SK-MEL-5 (cell line): ENCODE data around the gene SMARCB1. TPM values are rescaled to one million over a fixed set of nuclear protein-coding genes. Genes with fewer than 3 reads are reported as not detected.
"Not testable (repeated sequence)": the region's sequence is repeated elsewhere in the genome, so short reads cannot be mapped to it uniquely, and the experiment has no call there.

Experiments used
- DNase-seq: peaks from one replicate; pipeline ENCODE4 v3.0.0-alpha.2; 2016; ENCODE audit warnings: low read depth, low spot score
- in situ Hi-C: cut with HindIII; loops from 2 replicates; pipeline ENCODE4 v1.10.0; 2016; ENCODE audit warnings: low sequenced_read_pairs, high pct_unique_total_duplicates, low pct_unique_long_range_greater_than_20kb
- total RNA-seq: library from RNA; depleted of rRNA; stranded (reverse); fragments of >200 nt; shearing (Covaris generic); gene quantifications from 2 replicates; pipeline ENCODE4 v1.2.3, GENCODE V29; 2014

The SMARCB1 gene
- total RNA-seq, 1 experiment from 2014 or later = 71.1 TPM

- DNase-seq = no peak
- in situ Hi-C loops = no loop called here
These were observed 60.6 kb downstream of the SMARCB1 start for GRCh38 chr22:23847310-23847920.

GRCh38 chr22:23847991-23848864 lies 61.5 kb downstream of the SMARCB1 start:
- in situ Hi-C loops = no loop called here
- DNase-seq = no peak

DNA sequence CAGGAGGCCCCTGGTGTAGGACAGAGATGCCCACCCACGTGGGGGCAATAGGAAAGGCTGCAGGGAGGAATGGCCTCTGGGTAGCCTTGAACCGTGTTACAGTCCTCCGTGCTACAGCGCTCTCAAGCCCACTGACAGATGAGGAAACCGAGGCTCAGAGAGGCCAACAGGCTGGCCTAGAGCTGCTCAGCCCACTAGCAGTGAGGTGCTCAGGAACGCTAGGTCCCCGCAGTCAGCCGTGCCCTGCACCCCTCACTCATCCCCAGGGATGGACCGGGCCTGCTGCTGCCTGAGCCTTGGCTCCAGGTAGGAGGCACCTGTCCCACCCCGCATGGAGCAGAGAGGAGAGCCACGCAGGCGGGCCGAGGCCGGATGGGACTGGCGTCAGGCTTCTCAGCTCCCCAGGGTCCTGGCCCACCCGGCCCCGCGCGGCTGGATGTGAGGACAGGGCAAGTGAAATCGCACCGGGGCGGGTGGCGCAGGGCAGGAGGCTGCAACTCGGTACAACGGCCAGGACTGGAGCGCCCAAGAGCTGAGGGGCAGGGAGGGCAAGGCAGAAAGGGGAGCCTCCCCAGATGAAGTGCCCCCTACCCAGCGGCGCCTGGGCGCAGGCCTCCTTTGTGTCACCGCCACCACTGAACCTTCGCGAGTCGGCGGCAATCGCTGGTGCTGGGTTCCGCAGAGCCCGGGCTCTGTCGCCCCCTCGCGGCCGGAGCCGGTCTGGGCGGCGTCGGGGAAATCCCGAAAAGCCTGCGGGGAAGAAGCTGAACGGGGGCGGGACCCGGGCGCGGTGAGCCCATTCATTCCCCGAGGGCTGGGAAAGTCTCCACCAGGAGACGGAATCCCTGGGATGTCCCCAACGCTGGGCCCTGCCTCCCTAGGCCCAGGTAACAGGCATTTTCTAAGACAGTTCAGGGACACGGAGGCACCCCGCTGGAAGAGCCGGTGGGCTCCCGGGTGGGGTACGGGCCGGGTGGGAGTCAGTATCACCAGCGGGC lies 62.5 kb downstream of the SMARCB1 start:
- in situ Hi-C loops = no loop called here
- DNase-seq = peak; percentile 78

DNA sequence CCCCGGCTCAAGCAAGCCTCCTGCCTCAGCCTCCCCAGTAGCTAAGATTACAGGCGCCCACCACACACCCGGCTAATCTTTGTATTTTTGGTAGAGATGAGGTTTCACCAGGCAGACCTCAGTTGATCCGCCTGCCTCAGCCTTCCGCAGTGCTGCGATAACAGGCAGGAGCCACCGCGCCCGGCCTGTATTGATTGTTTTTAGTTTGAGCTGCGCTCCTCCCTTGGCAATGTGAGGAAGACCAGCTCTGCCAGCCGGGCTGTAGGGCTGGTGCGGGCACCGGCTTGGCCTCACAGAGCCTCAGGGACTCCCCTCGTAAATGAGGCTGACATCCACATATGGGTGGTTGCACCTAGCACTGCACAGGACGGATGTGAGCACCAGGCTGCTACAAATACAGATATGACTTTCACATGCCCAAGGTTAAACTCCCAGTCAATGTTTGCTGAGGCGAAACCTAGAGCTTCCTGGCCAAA lies 63.4 kb downstream of the SMARCB1 start:
- in situ Hi-C loops = no loop called here
- no peak for DNase-seq

DNA sequence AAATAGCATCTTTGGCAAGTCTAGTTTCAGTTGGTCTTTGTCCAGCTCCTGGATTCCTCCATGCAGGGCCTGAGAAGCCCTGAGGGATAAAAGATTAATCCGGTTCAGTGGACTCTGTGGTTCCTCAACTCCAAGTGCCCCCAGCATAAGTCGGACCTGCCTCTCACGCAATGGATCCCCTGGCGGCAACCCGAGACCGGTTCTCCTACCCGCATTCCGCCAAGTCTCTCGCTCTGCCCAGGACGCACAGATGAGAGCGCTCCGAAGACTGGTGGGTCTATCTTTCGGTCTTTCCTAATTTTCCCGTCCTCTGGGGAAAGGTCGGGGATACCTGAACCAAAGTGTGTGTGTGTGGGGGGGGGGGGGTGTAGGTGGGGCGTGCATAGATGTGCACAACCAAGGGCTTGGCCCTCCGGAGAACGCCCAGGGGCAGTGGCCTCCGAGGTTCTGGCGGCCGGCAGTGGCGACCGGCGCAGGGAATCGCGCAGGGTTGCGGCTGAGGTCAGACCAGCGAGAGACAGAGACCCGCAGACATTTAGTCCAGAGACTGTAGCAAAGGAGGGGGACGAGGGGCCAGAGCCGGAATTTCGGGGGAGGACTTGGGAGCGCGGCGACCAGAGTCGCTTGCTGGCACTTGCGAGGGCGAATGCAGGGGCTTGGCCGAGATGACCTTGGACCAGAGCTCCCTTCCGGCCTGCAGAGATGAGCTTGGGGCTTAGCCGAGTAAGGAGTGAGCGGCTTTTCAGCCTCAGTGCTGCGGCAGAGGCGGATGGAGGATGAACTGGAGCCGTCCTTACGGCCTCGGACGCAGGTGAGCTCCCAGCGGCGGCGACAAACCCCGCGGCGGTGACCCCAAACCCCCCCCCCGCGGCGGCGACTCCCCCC lies 70.2 kb downstream of the SMARCB1 start:
- in situ Hi-C loops = no loop called here
- peak; percentile 72 for DNase-seq

- peak; percentile 99 for DNase-seq
- in situ Hi-C loops = no loop called here
These were observed 71.1 kb downstream of the SMARCB1 start, which contains the start of gene SLC2A11 for GRCh38 chr22:23857606-23858483. Gene SLC2A11 (plus strand): TSS chr22:23857875. CDS start chr22:23858000, 125 bp downstream.

- no peak for DNase-seq
- in situ Hi-C loops = no loop called here
These were observed 71.7 kb downstream of the SMARCB1 start for GRCh38 chr22:23858484-23858815.

- in situ Hi-C loops = no loop called here
- DNase-seq = no peak
These were observed 72.4 kb downstream of the SMARCB1 start for GRCh38 chr22:23859201-23859600.

- DNase-seq, in situ Hi-C loops: not testable (repeated sequence)
These were observed 73.4 kb downstream of the SMARCB1 start for GRCh38 chr22:23860187-23860586.

GRCh38 chr22:23862103-23862502 lies 75.3 kb downstream of the SMARCB1 start:
- peak; percentile 85 for DNase-seq
- in situ Hi-C loops = no loop called here

GRCh38 chr22:23864499-23865154 lies 77.9 kb downstream of the SMARCB1 start:
- in situ Hi-C loops = not testable (repeated sequence)

DNA sequence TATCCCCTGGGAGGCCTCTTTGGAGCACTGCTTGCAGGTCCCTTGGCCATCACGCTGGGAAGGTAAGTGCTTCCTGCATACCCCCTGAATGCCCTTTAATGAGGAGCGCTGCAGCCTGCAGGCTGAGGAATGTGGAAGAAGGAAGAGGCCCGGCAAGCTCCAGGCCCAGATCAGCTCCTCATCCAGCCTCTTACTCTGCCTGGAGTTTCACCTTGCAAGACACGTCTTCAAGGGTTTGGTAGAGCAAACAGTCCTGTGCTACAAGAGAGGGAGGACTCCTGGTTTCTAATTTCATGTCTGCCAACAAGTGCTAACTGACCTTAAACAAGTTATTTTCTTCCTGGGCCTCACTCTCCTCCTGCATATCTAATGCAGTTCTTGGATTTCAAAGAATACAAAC lies 81.8 kb downstream of the SMARCB1 start:
- in situ Hi-C loops = no loop called here
- no peak for DNase-seq

More at GRCh38 chr22:23864499-23865154, 77.9 kb downstream of the SMARCB1 start:
- not testable (repeated sequence) for DNase-seq

DNA sequence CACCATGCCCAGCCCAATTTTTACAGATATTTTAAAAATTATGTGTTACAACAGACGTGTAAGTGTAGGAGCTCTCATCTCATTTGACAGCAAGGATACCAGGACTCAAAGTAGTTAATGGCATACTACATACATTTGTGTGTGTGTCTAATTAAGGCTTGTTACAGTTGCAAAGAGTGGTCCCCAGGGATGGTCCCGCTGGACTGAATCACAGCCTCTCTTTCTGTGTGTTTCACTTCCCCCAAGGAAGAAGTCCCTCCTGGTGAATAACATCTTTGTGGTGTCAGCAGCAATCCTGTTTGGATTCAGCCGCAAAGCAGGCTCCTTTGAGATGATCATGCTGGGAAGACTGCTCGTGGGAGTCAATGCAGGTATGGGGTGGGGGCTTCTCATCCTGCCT lies 88.1 kb downstream of the SMARCB1 start:
- in situ Hi-C loops = no loop called here
- peak; percentile 91 for DNase-seq

DNA sequence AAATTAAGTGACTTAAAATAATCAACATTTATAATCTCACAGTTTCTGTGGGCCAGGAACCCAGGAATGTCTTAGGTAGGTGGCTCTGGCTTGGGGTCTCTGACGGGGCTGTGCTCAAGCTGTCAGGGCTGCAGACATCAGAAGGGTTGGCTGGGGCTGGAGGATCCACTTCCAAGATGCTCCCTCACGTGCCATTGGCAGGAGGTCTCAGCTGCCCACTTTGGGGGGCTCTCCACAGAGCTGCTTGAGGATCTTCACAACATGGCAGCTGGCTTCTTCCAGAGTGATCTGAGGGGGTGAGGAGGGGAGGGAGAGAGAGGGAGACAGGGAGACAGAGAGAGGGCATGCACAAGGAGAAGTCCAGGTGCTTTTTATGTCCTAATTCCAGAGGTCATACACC lies 89.0 kb downstream of the SMARCB1 start:
- DNase-seq = no peak
- in situ Hi-C loops = no loop called here

GRCh38 chr22:23877566-23877965 lies 90.8 kb downstream of the SMARCB1 start:
- no peak for DNase-seq
- in situ Hi-C loops = no loop called here
